PFSK-1 (cell line): ENCODE measurements around the gene PREP.

Source experiments
- FOXP2 ChIP-seq: optimal IDR thresholded peaks from 2 replicates; pipeline ENCODE3; 2011; ENCODE audit warnings: borderline replicate concordance, control low read depth, inconsistent platforms; ENCODE audit not compliant: insufficient read depth; ENCODE audit errors: extremely low read length, extremely low read depth
- POLR2AphosphoS5 ChIP-seq: IDR thresholded peaks from 2 replicates; pipeline ENCODE4 v1.6.1; 2012; ENCODE audit warnings: low read depth, mild to moderate bottlenecking, control low read depth, low read length, moderate library complexity
- REST ChIP-seq, 2 experiments: IDR thresholded peaks; 2 replicates each; pipeline versions ENCODE4 v1.6.1 to v1.8.0; 2011 to 2012; ENCODE audit warnings: low read depth in 2 of 2, low read length in 2 of 2, control low read depth in 1 of 2, inconsistent platforms in 1 of 2, mild to moderate bottlenecking in 1 of 2, moderate library complexity in 1 of 2; ENCODE audit not compliant: insufficient read depth in 1 of 2
- SIN3A ChIP-seq: IDR thresholded peaks from 2 replicates; pipeline ENCODE4 v1.6.1; 2012; ENCODE audit warnings: mild to moderate bottlenecking, low read length, moderate library complexity, borderline replicate concordance; ENCODE audit not compliant: insufficient read depth
- TAF1 ChIP-seq: IDR thresholded peaks from 2 replicates; pipeline ENCODE4 v1.6.1; 2012; ENCODE audit warnings: low read length, control low read depth, borderline replicate concordance; ENCODE audit not compliant: insufficient read depth

Gene PREP

GRCh38 chr6:105336986-105337385, 65.9 kb downstream of the PREP start:
- no peak for TF ChIP-seq FOXP2
- TF ChIP-seq SIN3A: no peak
- no peak for TF ChIP-seq REST (IDR thresholded peaks at IDR 0.05; ENCODE audit: insufficient read depth in 1 of 2, low read depth in 2 of 2, low read length in 2 of 2)
- no peak for TF ChIP-seq POLR2AphosphoS5
- TF ChIP-seq TAF1: no peak

- TF ChIP-seq REST (IDR thresholded peaks at IDR 0.05; ENCODE audit: insufficient read depth in 1 of 2, low read depth in 2 of 2, low read length in 2 of 2) (no peak), FOXP2 (no peak), SIN3A (no peak), TAF1 (no peak), POLR2AphosphoS5 (no peak)
Observed at GRCh38 chr6:105332576-105332975, 70.3 kb downstream of the PREP start.

GRCh38 chr6:105331927-105332326, 71.0 kb downstream of the PREP start:
- no peak for TF ChIP-seq REST (IDR thresholded peaks at IDR 0.05; ENCODE audit: insufficient read depth in 1 of 2, low read depth in 2 of 2, low read length in 2 of 2)
- no peak for TF ChIP-seq SIN3A
- TF ChIP-seq TAF1: no peak
- TF ChIP-seq FOXP2: no peak
- TF ChIP-seq POLR2AphosphoS5: no peak

GRCh38 chr6:105330913-105331312, 72.0 kb downstream of the PREP start:
- no peak for TF ChIP-seq FOXP2
- no peak for TF ChIP-seq POLR2AphosphoS5
- TF ChIP-seq SIN3A: no peak
- no peak for TF ChIP-seq TAF1
- TF ChIP-seq REST (IDR thresholded peaks at IDR 0.05; ENCODE audit: insufficient read depth in 1 of 2, low read depth in 2 of 2, low read length in 2 of 2): no peak

- TF ChIP-seq FOXP2: no peak
- no peak for TF ChIP-seq POLR2AphosphoS5
- no peak for TF ChIP-seq TAF1
- no peak for TF ChIP-seq SIN3A
- no peak for TF ChIP-seq REST (IDR thresholded peaks at IDR 0.05; ENCODE audit: insufficient read depth in 1 of 2, low read depth in 2 of 2, low read length in 2 of 2)
Observed at GRCh38 chr6:105330364-105330763, 72.5 kb downstream of the PREP start.
